PFSK-1 (cell line): ENCODE measurements around the gene CYB5R3.

Source experiments
- FOXP2 ChIP-seq: optimal IDR thresholded peaks from 2 replicates; pipeline ENCODE3; 2011; ENCODE audit warnings: borderline replicate concordance, control low read depth, inconsistent platforms; ENCODE audit not compliant: insufficient read depth; ENCODE audit errors: extremely low read length, extremely low read depth
- POLR2AphosphoS5 ChIP-seq: IDR thresholded peaks from 2 replicates; pipeline ENCODE4 v1.6.1; 2012; ENCODE audit warnings: low read depth, mild to moderate bottlenecking, control low read depth, low read length, moderate library complexity
- SIN3A ChIP-seq: IDR thresholded peaks from 2 replicates; pipeline ENCODE4 v1.6.1; 2012; ENCODE audit warnings: mild to moderate bottlenecking, low read length, moderate library complexity, borderline replicate concordance; ENCODE audit not compliant: insufficient read depth
- TAF1 ChIP-seq: IDR thresholded peaks from 2 replicates; pipeline ENCODE4 v1.6.1; 2012; ENCODE audit warnings: low read length, control low read depth, borderline replicate concordance; ENCODE audit not compliant: insufficient read depth
- TF ChIP-seq, protein P1 (sequence below), 2 experiments: IDR thresholded peaks; 2 replicates each; pipeline versions ENCODE4 v1.6.1 to v1.8.0; 2011 to 2012; ENCODE audit warnings: low read depth in 2 of 2, low read length in 2 of 2, control low read depth in 1 of 2, inconsistent platforms in 1 of 2, mild to moderate bottlenecking in 1 of 2, moderate library complexity in 1 of 2; ENCODE audit not compliant: insufficient read depth in 1 of 2

DNA sequence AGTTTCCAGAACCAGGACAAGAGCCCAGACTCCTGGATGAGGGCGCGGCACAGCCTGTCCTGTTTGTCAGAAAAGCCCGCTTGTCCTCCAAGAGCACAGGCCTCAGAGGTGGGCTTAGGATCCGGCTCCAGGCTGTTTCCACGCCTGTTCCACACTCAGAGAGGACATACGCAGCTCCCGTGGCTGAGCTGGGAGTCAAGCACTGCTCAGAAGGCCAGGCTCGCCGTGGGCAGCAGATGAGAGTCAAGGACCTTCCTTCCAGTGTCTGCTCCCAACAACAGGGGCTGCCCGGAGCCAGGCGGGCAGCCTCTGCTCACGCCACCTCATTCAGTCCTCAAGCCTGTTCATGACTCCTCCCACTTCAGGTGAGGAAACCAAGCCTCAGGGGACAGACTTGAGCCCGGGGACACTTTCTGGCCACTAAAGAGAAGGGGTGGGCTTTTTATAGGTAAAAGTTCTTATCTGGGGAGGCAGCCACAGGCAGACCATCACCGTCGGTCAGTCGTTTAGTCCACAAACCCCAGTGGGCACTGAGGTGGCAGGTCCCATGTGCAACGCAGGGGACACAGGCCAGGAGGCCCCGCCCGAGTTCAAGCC is 3.8 kb downstream of the CYB5R3 start:
- no peak for TF ChIP-seq POLR2AphosphoS5
- TF ChIP-seq TAF1: no peak
- TF ChIP-seq, protein P1, sequence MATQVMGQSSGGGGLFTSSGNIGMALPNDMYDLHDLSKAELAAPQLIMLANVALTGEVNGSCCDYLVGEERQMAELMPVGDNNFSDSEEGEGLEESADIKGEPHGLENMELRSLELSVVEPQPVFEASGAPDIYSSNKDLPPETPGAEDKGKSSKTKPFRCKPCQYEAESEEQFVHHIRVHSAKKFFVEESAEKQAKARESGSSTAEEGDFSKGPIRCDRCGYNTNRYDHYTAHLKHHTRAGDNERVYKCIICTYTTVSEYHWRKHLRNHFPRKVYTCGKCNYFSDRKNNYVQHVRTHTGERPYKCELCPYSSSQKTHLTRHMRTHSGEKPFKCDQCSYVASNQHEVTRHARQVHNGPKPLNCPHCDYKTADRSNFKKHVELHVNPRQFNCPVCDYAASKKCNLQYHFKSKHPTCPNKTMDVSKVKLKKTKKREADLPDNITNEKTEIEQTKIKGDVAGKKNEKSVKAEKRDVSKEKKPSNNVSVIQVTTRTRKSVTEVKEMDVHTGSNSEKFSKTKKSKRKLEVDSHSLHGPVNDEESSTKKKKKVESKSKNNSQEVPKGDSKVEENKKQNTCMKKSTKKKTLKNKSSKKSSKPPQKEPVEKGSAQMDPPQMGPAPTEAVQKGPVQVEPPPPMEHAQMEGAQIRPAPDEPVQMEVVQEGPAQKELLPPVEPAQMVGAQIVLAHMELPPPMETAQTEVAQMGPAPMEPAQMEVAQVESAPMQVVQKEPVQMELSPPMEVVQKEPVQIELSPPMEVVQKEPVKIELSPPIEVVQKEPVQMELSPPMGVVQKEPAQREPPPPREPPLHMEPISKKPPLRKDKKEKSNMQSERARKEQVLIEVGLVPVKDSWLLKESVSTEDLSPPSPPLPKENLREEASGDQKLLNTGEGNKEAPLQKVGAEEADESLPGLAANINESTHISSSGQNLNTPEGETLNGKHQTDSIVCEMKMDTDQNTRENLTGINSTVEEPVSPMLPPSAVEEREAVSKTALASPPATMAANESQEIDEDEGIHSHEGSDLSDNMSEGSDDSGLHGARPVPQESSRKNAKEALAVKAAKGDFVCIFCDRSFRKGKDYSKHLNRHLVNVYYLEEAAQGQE (IDR thresholded peaks at IDR 0.05; ENCODE audit: insufficient read depth in 1 of 2, low read depth in 2 of 2, low read length in 2 of 2): no peak
- no peak for TF ChIP-seq SIN3A
- no peak for TF ChIP-seq FOXP2
